Natural killer cell treated with Interleukin-12 subunit alpha and Interleukin-12 subunit beta and Interleukin-15 and Interleukin-18, amount 100 ng/mL, for 72 hours (primary cell): ENCODE data around the gene FHDC1. TPM values are rescaled to one million over a fixed set of nuclear protein-coding genes. Genes with fewer than 3 reads are reported as not detected.

Experiments used
- ATAC-seq, 2 donors: fragments of 150-1000 bp; cut with Tn5 transposase in 1 of 2; sonication (Bioruptor Pico), chemical (Tn5 transposase) in 1 of 2; 2 replicates each; pipeline ENCODE4 v1.10.0; 2021
- DNase-seq: peaks from one replicate; pipeline ENCODE4 v3.0.0; 2022; ENCODE audit warnings: low spot score
- H3K27ac Mint-ChIP-seq, 2 donors: 1 replicate in 1 of 2; 2 replicates in 1 of 2; pipeline ENCODE4 v1.8.0; 2022; ENCODE audit warnings: mixed read lengths in 2 of 2, mild to moderate bottlenecking in 1 of 2, moderate library complexity in 1 of 2
- H3K27me3 Mint-ChIP-seq, 2 donors: 1 replicate in 1 of 2; 2 replicates in 1 of 2; pipeline ENCODE4 v1.8.0; 2022; ENCODE audit warnings: mixed read lengths in 2 of 2
- H3K36me3 Mint-ChIP-seq: one replicate; pipeline ENCODE4 v1.8.0; 2022; ENCODE audit warnings: mixed read lengths
- H3K4me1 Mint-ChIP-seq, 2 donors: 1 replicate in 1 of 2; 2 replicates in 1 of 2; pipeline ENCODE4 v1.8.0; 2022; ENCODE audit warnings: low read depth in 2 of 2, mixed read lengths in 2 of 2, mild to moderate bottlenecking in 1 of 2
- H3K4me3 Mint-ChIP-seq: one replicate; pipeline ENCODE4 v1.8.0; 2022; ENCODE audit warnings: mixed read lengths
- H3K9me3 Mint-ChIP-seq: 2 replicates; pipeline ENCODE4 v1.8.0; 2022; ENCODE audit warnings: mixed read lengths
- total RNA-seq, 2 donors: library from RNA; stranded (reverse); gene quantifications; one replicate each; pipeline ENCODE4 v1.2.3, GENCODE V29; 2022

Gene FHDC1
- total RNA-seq, 2 donors from 2014 or later: 0.33 to 0.42 TPM

DNA sequence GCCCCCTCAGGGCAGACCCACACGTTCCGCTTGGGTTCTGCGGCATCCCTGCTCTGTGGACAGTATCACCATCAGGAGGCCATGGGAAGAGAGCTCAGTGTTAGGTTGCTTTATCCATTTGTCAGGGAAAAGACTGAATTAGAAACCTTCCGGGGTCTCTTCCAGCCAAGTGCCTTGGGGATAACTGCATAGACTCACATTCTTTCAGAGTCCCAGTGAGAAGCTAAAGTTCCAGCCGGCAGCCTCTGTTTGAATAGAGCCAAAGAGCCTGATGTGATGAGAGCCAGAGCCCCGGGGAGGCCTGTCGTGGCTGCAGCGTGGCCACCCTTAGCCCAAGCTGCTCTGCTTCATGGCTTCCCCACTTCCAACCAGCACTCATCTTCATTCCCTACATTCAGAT, 85.2 kb downstream of the FHDC1 start:
- H3K36me3 Mint-ChIP-seq: no peaks in the 10 kb centered on the region
- no peaks in the 10 kb centered on the region for H3K9me3 Mint-ChIP-seq
- DNase-seq: no peak
- H3K4me1 Mint-ChIP-seq: peaks cover 0 to 2% of the 10 kb centered on the region in 2 donors
- no peak for ATAC-seq
- peaks cover under 1 to 2% of the 10 kb centered on the region in 2 donors for H3K27me3 Mint-ChIP-seq
- no peak overlapping the region for H3K27ac Mint-ChIP-seq
- H3K4me3 Mint-ChIP-seq: no peak overlapping the region

DNA sequence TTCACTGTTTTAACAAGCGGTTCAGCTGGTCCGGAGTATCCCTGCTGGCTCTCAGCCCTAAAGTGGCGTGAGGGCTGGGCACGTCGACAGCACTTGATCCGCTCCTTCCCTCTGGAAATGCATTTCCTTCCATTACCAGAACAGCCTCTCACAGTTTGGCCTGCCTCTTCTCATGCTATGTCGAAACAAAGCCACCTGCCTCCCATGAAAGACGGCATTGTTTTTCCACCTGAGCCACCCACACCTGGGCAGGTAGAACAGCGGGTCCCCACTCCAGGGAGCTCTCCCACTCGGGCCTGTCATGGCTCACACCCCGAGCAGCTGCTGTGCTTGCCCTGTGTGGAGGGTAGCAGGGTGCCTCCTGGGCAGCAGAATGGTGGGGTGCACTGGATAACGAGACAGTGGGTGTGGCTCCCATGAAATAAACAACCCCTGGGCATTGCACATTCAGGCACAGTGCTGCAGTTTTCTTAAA, 86.2 kb downstream of the FHDC1 start:
- Mint-ChIP-seq H3K9me3 (no peaks in the 10 kb centered on the region), H3K36me3 (no peaks in the 10 kb centered on the region), H3K27ac (no peak overlapping the region), H3K4me3 (no peak overlapping the region), H3K4me1 (peaks cover 0 to 2% of the 10 kb centered on the region in 2 donors), H3K27me3 (peaks cover 0 to 2% of the 10 kb centered on the region in 2 donors)
- ATAC-seq: no peak
- no peak for DNase-seq

DNA sequence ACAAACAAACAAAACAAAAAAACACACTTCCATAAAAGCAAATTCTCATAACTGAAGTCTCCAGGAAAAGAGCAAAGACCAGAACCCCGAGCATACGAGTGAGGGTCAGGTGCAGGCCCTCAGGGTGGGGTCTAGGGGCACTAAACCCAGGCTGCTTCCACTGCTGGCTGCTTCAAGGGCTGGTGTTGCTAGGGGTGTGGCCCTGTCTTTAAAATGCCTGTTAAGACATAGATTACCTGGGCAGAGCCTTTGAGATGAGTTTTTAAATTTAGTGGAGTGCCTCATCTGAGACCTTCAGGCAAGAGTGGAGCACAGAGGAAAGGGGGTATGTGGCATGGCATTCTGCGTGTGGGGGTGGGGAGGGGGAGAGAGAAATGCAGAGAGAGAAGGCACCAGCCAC, 87.0 kb downstream of the FHDC1 start:
- Mint-ChIP-seq H3K27ac (no peak overlapping the region), H3K27me3 (peaks cover 0 to 2% of the 10 kb centered on the region in 2 donors), H3K4me1 (peaks cover 0 to 2% of the 10 kb centered on the region in 2 donors), H3K36me3 (no peaks in the 10 kb centered on the region), H3K9me3 (no peaks in the 10 kb centered on the region), H3K4me3 (no peak overlapping the region)
- DNase-seq (no peak), ATAC-seq (no peak)

DNA sequence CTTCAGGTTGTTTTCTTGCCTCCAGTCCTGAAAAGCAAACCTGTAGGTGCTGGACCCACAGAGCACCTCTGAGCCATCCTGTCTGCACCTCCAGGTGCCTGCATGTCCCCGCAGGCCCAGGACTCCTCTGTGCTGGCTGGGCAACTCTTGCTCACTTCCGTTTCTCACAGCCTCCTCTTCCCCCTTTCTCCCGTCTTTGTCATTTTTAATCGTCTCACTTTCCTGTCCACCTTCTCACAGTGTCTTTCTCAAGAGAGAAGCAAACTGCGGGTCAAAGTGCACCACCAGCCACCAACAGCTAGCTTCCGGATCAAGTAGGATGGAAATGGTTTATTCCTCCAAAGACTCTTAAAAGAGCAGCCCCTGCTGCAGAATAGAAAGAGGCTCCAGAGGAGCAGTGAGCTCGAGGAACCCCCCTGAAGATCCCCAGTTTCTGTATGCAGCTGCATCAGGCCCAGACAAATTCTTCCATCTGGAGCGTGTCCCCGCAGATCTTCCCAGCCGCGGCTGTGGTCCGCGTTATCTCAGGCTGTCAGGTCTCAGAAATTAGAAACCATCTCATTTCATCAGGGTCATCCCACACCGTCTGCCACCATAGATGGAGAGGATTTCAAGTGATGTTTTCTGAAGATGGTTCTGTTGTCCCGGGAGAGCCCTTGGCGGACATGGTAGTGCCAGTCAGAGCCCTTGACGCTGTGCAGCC, 87.7 kb downstream of the FHDC1 start:
- peaks cover 0 to 2% of the 10 kb centered on the region in 2 donors for H3K4me1 Mint-ChIP-seq
- peaks cover 2 to 4% of the 10 kb centered on the region in 2 donors for H3K27me3 Mint-ChIP-seq
- no peak overlapping the region for H3K4me3 Mint-ChIP-seq
- H3K36me3 Mint-ChIP-seq: peaks cover 2% of the 10 kb centered on the region
- no peak overlapping the region for H3K27ac Mint-ChIP-seq
- H3K9me3 Mint-ChIP-seq: peaks cover under 1% of the 10 kb centered on the region
- ATAC-seq (no peak), DNase-seq (no peak)

DNA sequence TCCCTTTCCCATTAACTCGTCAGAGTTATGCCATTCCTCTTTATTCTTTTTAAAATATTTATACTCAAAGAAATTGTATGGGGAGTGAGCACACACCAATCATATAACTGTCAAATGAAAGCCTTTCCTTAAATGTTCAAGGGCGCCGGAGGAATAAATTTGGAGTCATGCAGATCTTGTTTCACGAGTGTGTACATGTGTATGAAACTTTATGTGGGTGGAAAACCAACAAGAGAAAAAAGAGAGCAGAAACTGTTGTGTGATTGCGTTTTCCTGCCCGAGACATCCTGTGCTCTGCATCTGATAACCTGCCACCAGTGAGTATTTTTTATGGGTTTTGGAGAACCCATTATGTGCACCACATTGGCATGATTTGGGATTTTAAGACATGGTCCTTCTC, 88.3 kb downstream of the FHDC1 start:
- Mint-ChIP-seq H3K27ac (no peak overlapping the region), H3K27me3 (peaks cover 7 to 10% of the 10 kb centered on the region in 2 donors), H3K4me1 (peaks cover 0 to 2% of the 10 kb centered on the region in 2 donors), H3K4me3 (no peak overlapping the region), H3K36me3 (peaks cover 8% of the 10 kb centered on the region), H3K9me3 (peaks cover 7% of the 10 kb centered on the region)
- ATAC-seq (no peak), DNase-seq (no peak)

DNA sequence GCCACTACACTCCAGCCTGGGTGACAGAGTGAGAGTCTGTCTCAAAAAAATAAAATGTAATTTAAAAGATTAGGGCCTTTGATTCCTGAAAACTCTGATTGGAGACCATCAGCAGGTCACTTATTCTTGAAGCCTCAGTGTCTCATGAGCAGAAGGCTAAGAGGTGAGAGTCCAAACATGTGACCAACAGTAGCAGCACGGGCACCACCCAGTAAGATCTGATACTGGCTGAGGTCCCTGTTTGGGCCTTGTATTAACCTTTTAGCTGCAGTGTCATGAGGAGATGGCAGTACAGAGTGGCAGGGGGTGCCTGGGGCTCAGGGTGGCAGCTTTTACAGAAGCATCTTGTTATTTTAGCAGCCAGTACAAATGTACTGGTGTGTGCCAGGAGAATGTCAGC, 89.3 kb downstream of the FHDC1 start:
- Mint-ChIP-seq H3K4me3 (no peak overlapping the region), H3K36me3 (peaks cover 16% of the 10 kb centered on the region), H3K9me3 (peaks cover 9% of the 10 kb centered on the region), H3K4me1 (peaks cover 0 to 2% of the 10 kb centered on the region in 2 donors), H3K27me3 (peaks cover 10 to 18% of the 10 kb centered on the region in 2 donors), H3K27ac (no peak overlapping the region)
- ATAC-seq: no peak
- DNase-seq: no peak

DNA sequence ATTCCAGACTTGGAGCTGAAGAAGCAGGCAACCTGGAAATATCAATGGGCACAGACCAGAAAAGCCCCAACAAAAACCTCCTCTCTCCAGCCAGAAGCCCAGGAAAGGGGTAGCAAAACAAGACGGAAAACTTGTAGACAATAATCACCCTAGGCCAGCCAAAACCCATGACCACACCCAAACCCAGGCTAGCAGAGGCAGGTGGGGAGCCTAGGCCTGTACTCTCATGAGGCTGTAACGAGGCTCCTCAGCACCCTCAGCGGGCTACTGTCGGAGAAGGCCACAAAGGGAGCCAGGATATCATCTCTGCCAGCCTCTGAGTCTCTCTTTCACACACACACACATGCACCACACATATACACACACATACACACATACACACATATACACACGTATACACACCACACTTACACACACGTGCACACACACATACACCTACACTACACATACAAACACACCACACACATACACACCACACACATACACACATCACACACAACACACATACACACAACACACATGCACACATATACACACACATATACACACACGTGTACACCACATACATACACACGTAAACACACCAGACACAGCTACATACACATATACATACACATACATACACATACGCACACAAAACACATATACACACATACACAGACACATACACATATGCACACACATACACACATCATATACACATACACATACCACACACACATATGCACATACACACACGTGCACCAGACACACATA, 90.6 kb downstream of the FHDC1 start:
- peaks cover 17% of the 10 kb centered on the region for H3K36me3 Mint-ChIP-seq
- ATAC-seq: peak; percentile 27 to 30

DNA sequence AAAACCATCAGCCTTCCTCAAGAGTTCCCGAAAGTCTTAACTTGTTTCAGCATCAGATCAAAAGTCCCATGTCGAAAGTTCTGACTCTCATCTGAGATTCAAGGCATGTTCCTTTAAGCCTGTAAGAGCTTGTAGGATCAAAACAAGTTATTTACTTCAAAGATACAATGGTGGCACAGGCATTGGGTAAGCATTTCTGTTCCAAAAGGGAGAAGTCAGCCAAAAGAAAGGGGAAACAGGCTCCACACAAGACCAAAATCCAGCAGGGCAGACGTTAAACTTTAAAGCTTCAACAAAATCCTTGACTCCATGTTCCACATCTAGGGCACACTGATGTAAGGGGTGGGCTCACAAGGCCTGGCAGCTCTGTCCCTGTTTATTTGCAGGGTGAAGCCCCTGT, 91.7 kb downstream of the FHDC1 start:
- no peak for DNase-seq
- Mint-ChIP-seq H3K4me3 (no peak overlapping the region), H3K4me1 (peaks cover 0 to 2% of the 10 kb centered on the region in 2 donors), H3K9me3 (peaks cover 9% of the 10 kb centered on the region), H3K27ac (no peak overlapping the region), H3K27me3 (peaks cover 11 to 20% of the 10 kb centered on the region in 2 donors), H3K36me3 (peaks cover 17% of the 10 kb centered on the region)
- ATAC-seq: no peak

More for the DNA sequence above, 90.6 kb downstream of the FHDC1 start:
- Mint-ChIP-seq H3K27ac (no peak overlapping the region), H3K9me3 (peaks cover 9% of the 10 kb centered on the region), H3K4me1 (peaks cover 0 to 2% of the 10 kb centered on the region in 2 donors), H3K27me3 (peaks cover 11 to 20% of the 10 kb centered on the region in 2 donors), H3K4me3 (no peak overlapping the region)
- no peak for DNase-seq

DNA sequence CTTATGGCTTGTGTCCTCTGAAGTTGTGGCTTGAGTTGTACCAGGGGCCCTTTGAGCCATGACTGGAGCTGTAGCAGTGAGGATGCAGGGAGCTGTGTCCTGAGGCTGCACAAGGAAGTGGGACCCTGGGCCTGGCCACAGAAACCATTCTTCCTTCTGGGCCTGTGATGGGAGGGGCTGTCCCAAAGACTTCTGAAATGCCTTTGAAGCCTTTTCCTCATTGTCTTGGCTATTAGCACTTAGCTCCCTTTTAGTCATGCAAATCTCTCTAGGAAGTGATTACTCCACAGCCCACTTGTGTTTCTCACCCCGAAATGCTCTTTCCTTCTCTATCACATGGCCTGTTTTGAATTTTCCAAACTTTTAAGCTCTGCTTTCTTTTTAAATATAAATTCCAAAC, 92.4 kb downstream of the FHDC1 start:
- H3K27ac Mint-ChIP-seq: no peak overlapping the region

More for the DNA sequence above, 92.4 kb downstream of the FHDC1 start:
- H3K27me3 Mint-ChIP-seq: peaks cover 11 to 20% of the 10 kb centered on the region in 2 donors
- peaks cover 17% of the 10 kb centered on the region for H3K36me3 Mint-ChIP-seq
- no peak for ATAC-seq
- no peak overlapping the region for H3K4me3 Mint-ChIP-seq
- H3K4me1 Mint-ChIP-seq: peaks cover 0 to 2% of the 10 kb centered on the region in 2 donors
- peaks cover 9% of the 10 kb centered on the region for H3K9me3 Mint-ChIP-seq
- no peak for DNase-seq

Other genes with a start within 250 kb of the FHDC1 start
- gene TIGD4, start 156.6 kb upstream of the FHDC1 start, total RNA-seq: under 1 TPM; 0.36 to 0.45 TPM
- 10 to 100 TPM; 17.8 to 21.0 TPM for gene ARFIP1, start 156.4 kb upstream of the FHDC1 start, total RNA-seq